Hematopoietic multipotent progenitor cell treated with erythropoietin and hydrocortisone succinate and interleukin-3 and kit ligand, for 15 days (in vitro differentiated cells): ENCODE data around the gene CDKL1.
"Not testable (repeated sequence)": the region's sequence is repeated elsewhere in the genome, so short reads cannot be mapped to it uniquely, and the experiment has no call there.

Experiments used
- DNase-seq: peaks from one replicate; pipeline ENCODE4 v3.0.0-alpha.2; 2015; ENCODE audit warnings: low spot score

The CDKL1 gene

GRCh38 chr14:50331596-50331995 is 65.1 kb downstream of the CDKL1 start:
- DNase-seq = no peak

- peak; percentile 90 for DNase-seq
Observed at GRCh38 chr14:50321009-50321660, 75.5 kb downstream of the CDKL1 start.

- DNase-seq = peak; percentile 44
Observed at GRCh38 chr14:50320283-50320682, 76.4 kb downstream of the CDKL1 start.

- DNase-seq = no peak
Observed at GRCh38 chr14:50319721-50320120, 77.0 kb downstream of the CDKL1 start.

- DNase-seq = no peak
Observed at GRCh38 chr14:50319293-50319692, 77.4 kb downstream of the CDKL1 start.

GRCh38 chr14:50318031-50318626 is 78.6 kb downstream of the CDKL1 start:
- peak; percentile 77 for DNase-seq

- DNase-seq = not testable (repeated sequence)
Observed at GRCh38 chr14:50314098-50314497, 82.6 kb downstream of the CDKL1 start.

GRCh38 chr14:50312734-50313054 is 84.0 kb downstream of the CDKL1 start:
- DNase-seq = no peak

GRCh38 chr14:50311972-50312733 is 84.5 kb downstream of the CDKL1 start, which contains the start of the genes DMAC2L and L2HGDH:
DMAC2L (plus strand) TSS chr14:50312324; CDS start chr14:50321488, 9,164 bp downstream.
L2HGDH (minus strand) TSS chr14:50312229; CDS start chr14:50312150, 79 bp downstream.
- peak; percentile 94 for DNase-seq

- DNase-seq = no peak
Observed at GRCh38 chr14:50311337-50311971, 85.2 kb downstream of the CDKL1 start.

- DNase-seq = no peak
Observed at GRCh38 chr14:50310445-50310844, 86.2 kb downstream of the CDKL1 start.

- no peak for DNase-seq
Observed at GRCh38 chr14:50308363-50308915, 88.2 kb downstream of the CDKL1 start.

- peak; percentile 79 for DNase-seq
Observed at GRCh38 chr14:50303744-50304471, 92.8 kb downstream of the CDKL1 start.

GRCh38 chr14:50301914-50302313 is 94.8 kb downstream of the CDKL1 start:
- DNase-seq = no peak

- no peak for DNase-seq
Observed at GRCh38 chr14:50299585-50299984, 97.1 kb downstream of the CDKL1 start.

- no peak for DNase-seq
Observed at GRCh38 chr14:50290306-50290705, 106.4 kb downstream of the CDKL1 start.

- DNase-seq = no peak
Observed at GRCh38 chr14:50288146-50288545, 108.5 kb downstream of the CDKL1 start.

- DNase-seq = no peak
Observed at GRCh38 chr14:50285861-50286260, 110.8 kb downstream of the CDKL1 start.
